H1 (cell line): ENCODE results near the gene EWSR1. TPM values are rescaled to one million over a fixed set of nuclear protein-coding genes. Genes with fewer than 3 reads are reported as not detected.

Experiments
- CTCF ChIA-PET: fragments of 300-600 bp; sonication (Branson Sonifier 250); formaldehyde crosslinking; loops from one replicate; lab custom pipeline; 2021; ENCODE audit not compliant: partially characterized antibody; lab: Charles Lee
- POLR2A ChIA-PET: fragments of 300-600 bp; sonication (Branson Sonifier 250); formaldehyde crosslinking; loops from one replicate; lab custom pipeline; 2021; ENCODE audit warnings: inconsistent platforms; ENCODE audit not compliant: partially characterized antibody; lab: Charles Lee
- DNase-seq, 2 experiments: peaks; one replicate each; pipeline versions ENCODE4 v3.0.0 to v3.0.0-alpha.2; 2010 to 2022; ENCODE audit warnings: low spot score in 2 of 2, low read depth in 1 of 2, mixed read lengths in 1 of 2
- FAIRE-seq: peaks from 2 replicates; lab custom pipeline; 2011; peaks lifted over from hg19 to GRCh38; lab: Jason Lieb, UNC
- H2AFZ ChIP-seq: 2 replicates; pipeline ENCODE4 v1.8.1; 2012; ENCODE audit warnings: low read length, inconsistent platforms
- H2AK5ac ChIP-seq: 2 replicates; pipeline ENCODE4 v1.6.1; 2013; ENCODE audit warnings: low read depth, low read length
- H2BK120ac ChIP-seq: replicated peaks from 2 replicates; pipeline ENCODE3; 2013; ENCODE audit warnings: low read depth, low read length, inconsistent platforms
- H2BK12ac ChIP-seq: 2 replicates; pipeline ENCODE4 v1.6.1; 2013; ENCODE audit warnings: low read depth, low read length
- H2BK15ac ChIP-seq: 2 replicates; pipeline ENCODE4 v1.6.1; 2013; ENCODE audit warnings: low read length
- H2BK20ac ChIP-seq: 2 replicates; pipeline ENCODE4 v1.6.1; 2013; ENCODE audit warnings: low read length
- H2BK5ac ChIP-seq: 2 replicates; pipeline ENCODE4 v1.6.1; 2013; ENCODE audit warnings: low read depth, low read length
- H3K14ac ChIP-seq: 2 replicates; pipeline ENCODE4 v1.6.1; 2013; ENCODE audit warnings: inconsistent platforms; ENCODE audit not compliant: insufficient read length
- H3K18ac ChIP-seq: 2 replicates; pipeline ENCODE4 v1.6.1; 2013; ENCODE audit warnings: low read length; ENCODE audit errors: extremely low read depth
- H3K23ac ChIP-seq: 2 replicates; pipeline ENCODE4 v1.6.1; 2013; ENCODE audit warnings: inconsistent platforms; ENCODE audit not compliant: insufficient read length
- H3K23me2 ChIP-seq: 2 replicates; pipeline ENCODE4 v1.6.1; 2013; ENCODE audit warnings: low read depth, low read length
- H3K27ac ChIP-seq: 2 replicates; pipeline ENCODE4 v1.6.1; 2011; ENCODE audit warnings: low read depth, low read length, inconsistent platforms
- H3K27me3 ChIP-seq, 4 experiments: replicated peaks in 1 of 4; 1 replicate in 1 of 4; 2 replicates in 3 of 4; pipeline versions ENCODE4 v1.6.1 to v1.8.1; 2011 to 2013; ENCODE audit warnings: low read length in 3 of 4, mild to moderate bottlenecking in 3 of 4, inconsistent platforms in 2 of 4, mixed read lengths in 2 of 4, moderate library complexity in 1 of 4; ENCODE audit not compliant: control insufficient read depth in 3 of 4, insufficient read depth in 3 of 4; ENCODE audit errors: extremely low read depth in 1 of 4
- H3K36me3 ChIP-seq, 4 experiments: 2 replicates each; pipeline versions ENCODE4 v1.6.1 to v1.8.1; 2011 to 2013; ENCODE audit warnings: mild to moderate bottlenecking in 4 of 4, low read length in 3 of 4, moderate library complexity in 2 of 4, control low read depth in 1 of 4, inconsistent platforms in 1 of 4; ENCODE audit not compliant: insufficient read depth in 4 of 4, control insufficient read depth in 2 of 4
- H3K4ac ChIP-seq: replicated peaks from 2 replicates; pipeline ENCODE3; 2013; ENCODE audit warnings: low read length, low read depth, mixed read lengths, inconsistent platforms; ENCODE audit not compliant: insufficient read length
- H3K4me1 ChIP-seq, 4 experiments: replicated peaks in 1 of 4; 1 replicate in 1 of 4; 2 replicates in 3 of 4; pipeline versions ENCODE4 v1.6.1 to v1.8.1; 2011 to 2013; ENCODE audit warnings: low read length in 3 of 4, inconsistent platforms in 2 of 4, mixed read lengths in 1 of 4; ENCODE audit not compliant: insufficient read depth in 4 of 4, control insufficient read depth in 3 of 4
- H3K4me2 ChIP-seq, 2 experiments: 2 replicates each; pipeline versions ENCODE4 v1.6.1 to v1.8.1; 2011 to 2013; ENCODE audit warnings: low read depth in 2 of 2, low read length in 2 of 2, control low read depth in 1 of 2, inconsistent platforms in 1 of 2, mild to moderate bottlenecking in 1 of 2; ENCODE audit not compliant: insufficient read depth in 1 of 2
- H3K4me3 ChIP-seq, 4 experiments: fragments of 200-600, 300-600 bp in 1 of 4; sonication (generic), shearing (Covaris generic), sonication (Bioruptor Twin) in 1 of 4; 2 replicates each; pipeline versions ENCODE4 v1.5.1 to v1.8.1; 2011 to 2016; ENCODE audit warnings: low read length in 4 of 4, low read depth in 3 of 4, control low read depth in 2 of 4, inconsistent platforms in 2 of 4, mild to moderate bottlenecking in 2 of 4, mixed read lengths in 1 of 4, moderate library complexity in 1 of 4; ENCODE audit not compliant: insufficient read depth in 2 of 4; ENCODE audit errors: extremely low read depth in 1 of 4
- H3K56ac ChIP-seq: replicated peaks from 2 replicates; pipeline ENCODE3; 2013; ENCODE audit warnings: low read depth, mild to moderate bottlenecking, mixed read lengths, low read length, inconsistent platforms; ENCODE audit not compliant: insufficient read length
- H3K79me1 ChIP-seq: 2 replicates; pipeline ENCODE4 v1.6.1; 2013; ENCODE audit warnings: low read depth, low read length, control low read depth
- H3K79me2 ChIP-seq, 2 experiments: 2 replicates each; pipeline versions ENCODE4 v1.6.1 to v1.8.1; 2012 to 2013; ENCODE audit warnings: low read length in 2 of 2, mild to moderate bottlenecking in 2 of 2, inconsistent platforms in 1 of 2; ENCODE audit not compliant: insufficient read depth in 2 of 2, control insufficient read depth in 1 of 2
- H3K9ac ChIP-seq, 4 experiments: replicated peaks in 1 of 4; 1 replicate in 1 of 4; 2 replicates in 3 of 4; pipeline versions ENCODE4 v1.6.1 to v1.8.1; 2011 to 2013; ENCODE audit warnings: low read depth in 3 of 4, low read length in 3 of 4, control low read depth in 2 of 4, mild to moderate bottlenecking in 2 of 4, moderate library complexity in 2 of 4, inconsistent platforms in 1 of 4; ENCODE audit errors: extremely low read depth in 1 of 4
- H3K9me3 ChIP-seq, 2 experiments: 2 replicates each; pipeline versions ENCODE4 v1.6.1 to v1.8.1; 2012 to 2013; ENCODE audit warnings: mild to moderate bottlenecking in 2 of 2, moderate library complexity in 2 of 2, control low read depth in 1 of 2, inconsistent platforms in 1 of 2, low read depth in 1 of 2, low read length in 1 of 2, mixed read lengths in 1 of 2; ENCODE audit not compliant: insufficient read depth in 2 of 2
- H4K20me1 ChIP-seq, 2 experiments: replicated peaks in 1 of 2; 2 replicates each; pipeline versions ENCODE3 to v1.8.1; 2011 to 2013; ENCODE audit warnings: inconsistent platforms in 2 of 2, low read length in 2 of 2, mild to moderate bottlenecking in 1 of 2; ENCODE audit not compliant: insufficient read depth in 2 of 2, control insufficient read depth in 1 of 2
- H4K5ac ChIP-seq: 2 replicates; pipeline ENCODE4 v1.6.1; 2013; ENCODE audit warnings: low read length, low read depth, mixed read lengths, inconsistent platforms; ENCODE audit not compliant: insufficient read length
- H4K8ac ChIP-seq: 2 replicates; pipeline ENCODE4 v1.8.0; 2013; ENCODE audit warnings: mild to moderate bottlenecking, moderate library complexity, low read length, inconsistent platforms; ENCODE audit not compliant: insufficient read depth; ENCODE audit errors: extremely low read depth
- H4K91ac ChIP-seq: replicated peaks from 2 replicates; pipeline ENCODE3; 2013; ENCODE audit warnings: low read length, mixed read lengths, inconsistent platforms; ENCODE audit not compliant: insufficient read length
- NRF1 ChIP-seq: IDR thresholded peaks from 2 replicates; pipeline ENCODE4 v1.6.1; 2011; ENCODE audit warnings: mild to moderate bottlenecking, low read depth, low read length, improper control_type of control experiment
- WGBS, 2 experiments: shearing (Covaris generic) in 1 of 2; methylation state at CpG; one replicate each; pipeline versions ENCODE4 v1.1.6 to v1.1.7; 2013 to 2015; ENCODE audit warnings: low lambda C conversion rate in 2 of 2, mixed read lengths in 2 of 2, inconsistent platforms in 1 of 2, low coverage in 1 of 2, missing lambda C conversion rate in 1 of 2; ENCODE audit not compliant: insufficient replicate concordance in 2 of 2, insufficient coverage in 1 of 2, insufficient read length in 1 of 2; ENCODE audit errors: extremely low coverage in 1 of 2, missing lambda C conversion rate in 1 of 2; 5-methylcytosine and 5-hydroxymethylcytosine counted together
- polyA plus RNA-seq, 7 experiments: library from polyadenylated mRNA; depleted of rRNA in 3 of 7; stranded (reverse) in 5 of 7; unstranded in 2 of 7; fragments of >200 nt in 5 of 7; fragments of 200-250 nt in 2 of 7; gene quantifications; 1 replicate in 5 of 7; 2 replicates in 1 of 7; 4 replicates in 1 of 7; pipeline versions ENCODE4 v1.2.1 to v1.2.3, GENCODE V29; 2011 to 2013; ENCODE audit warnings: missing spikeins in 2 of 7, mixed read lengths in 2 of 7
- total RNA-seq: library from RNA; stranded (reverse); fragmentation: NEBNext Ultra II Directional; extraction: Animal tissue kit (Norgen Biotek cat#: 25700); gene quantifications from 2 replicates; pipeline ENCODE4 v1.2.1, GENCODE V29; 2021
- TF ChIP-seq, protein P1 (sequence below), 3 experiments: IDR thresholded peaks; 1 replicate in 2 of 3; 2 replicates in 1 of 3; pipeline versions ENCODE4 v1.5.1 to v1.6.1; 2011; ENCODE audit warnings: low read length in 3 of 3, mild to moderate bottlenecking in 3 of 3, inconsistent platforms in 2 of 3, low read depth in 1 of 3, moderate library complexity in 1 of 3; ENCODE audit not compliant: insufficient read depth in 1 of 3; ENCODE audit errors: control extremely low read depth in 1 of 3

EWSR1 gene
- total and polyA plus RNA-seq, 2 of the 8 experiments (the other 6 are each of a cell fraction or from before 2014, with no cell fraction given): 387 to 930 TPM

DNA sequence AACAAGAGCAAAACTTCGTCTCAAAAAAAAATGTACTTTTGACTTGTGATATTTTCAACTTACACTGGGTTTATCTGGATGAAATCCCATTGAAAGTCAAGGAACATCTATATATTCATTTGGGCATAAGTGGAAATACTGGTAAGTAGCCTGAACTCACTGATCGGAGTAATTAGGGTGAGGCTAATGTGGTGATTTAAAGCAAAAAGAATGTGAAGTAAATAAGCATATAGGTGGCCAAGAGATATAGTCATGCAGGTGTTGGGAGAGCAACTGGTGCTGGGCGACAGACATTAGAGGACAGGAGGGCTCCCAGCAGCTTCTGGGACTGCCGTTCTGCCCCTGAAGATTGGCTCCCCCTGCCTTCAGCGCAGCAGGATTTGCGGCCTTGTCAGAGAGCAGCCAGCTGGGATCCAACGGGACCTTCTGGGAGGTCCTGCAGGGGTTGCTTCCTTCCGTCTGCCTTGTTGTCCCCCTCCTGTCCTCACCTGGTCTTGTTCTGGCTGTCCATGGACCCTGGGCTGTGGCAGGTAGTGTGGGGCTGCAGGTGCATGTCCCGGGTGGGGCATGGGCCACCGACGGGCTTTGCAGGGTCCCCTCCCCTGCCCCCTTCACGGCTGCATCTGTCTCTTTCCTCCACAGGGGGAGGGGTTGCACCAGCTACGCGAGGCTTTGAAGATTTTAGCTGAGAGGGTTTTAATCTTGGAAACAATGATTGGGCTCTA, 14.3 kb upstream of the EWSR1 start:
- Histone ChIP-seq H4K5ac (no peak overlapping the region), H4K8ac (no peak overlapping the region; the same call in 1 of the 2 replicates), H3K14ac (no peak overlapping the region), H2BK12ac (no peak overlapping the region), H3K18ac (no peak overlapping the region), H3K79me2 (no peaks in the 10 kb centered on the region), H3K9ac (no peak overlapping the region), H2BK15ac (no peak overlapping the region), H2BK5ac (no peak overlapping the region), H4K91ac (no peak overlapping the region), H2BK20ac (no peak overlapping the region), H3K23me2 (no peaks in the 10 kb centered on the region), H3K79me1 (no peaks in the 10 kb centered on the region; the same call in 1 of the 2 replicates), H3K4ac (no peak overlapping the region), H3K4me2 (no peak overlapping the region), H3K27me3 (no peaks in the 10 kb centered on the region), H3K36me3 (no peaks in the 10 kb centered on the region), H3K23ac (no peak overlapping the region), H3K4me3 (no peak overlapping the region), H2BK120ac (no peak overlapping the region), H2AFZ (no peak overlapping the region), H3K27ac (no peak overlapping the region), H3K9me3 (no peaks in the 10 kb centered on the region), H3K56ac (no peak overlapping the region), H2AK5ac (no peak overlapping the region), H3K4me1 (peaks cover 0 to 6% (median 0%) of the 10 kb centered on the region in 4 experiments; a peak in 2 of 7 replicates), H4K20me1 (peaks cover 0 to 8% of the 10 kb centered on the region in 2 experiments)
- ChIA-PET CTCF (interaction anchor here (0.6 to 1.0 kb wide), 3 partner anchors 8 to 421 kb away, joined by 3 to 4 read pairs (median 3); no protein-coding TSS in a partner anchor), POLR2A (interaction anchor here (0.7 to 8.6 kb wide), 3 partner anchors 8 to 15 kb away, joined by 3 to 139 read pairs (median 4); partner anchors contain the start of genes EWSR1 and RHBDD3)
- WGBS, 2 experiments: 80% methylated on average over 14 of the region's 14 CpGs; no CpG with 5 or more reads in 1 of the 2 experiments
- DNase-seq: no peak
- TF ChIP-seq, protein P1, sequence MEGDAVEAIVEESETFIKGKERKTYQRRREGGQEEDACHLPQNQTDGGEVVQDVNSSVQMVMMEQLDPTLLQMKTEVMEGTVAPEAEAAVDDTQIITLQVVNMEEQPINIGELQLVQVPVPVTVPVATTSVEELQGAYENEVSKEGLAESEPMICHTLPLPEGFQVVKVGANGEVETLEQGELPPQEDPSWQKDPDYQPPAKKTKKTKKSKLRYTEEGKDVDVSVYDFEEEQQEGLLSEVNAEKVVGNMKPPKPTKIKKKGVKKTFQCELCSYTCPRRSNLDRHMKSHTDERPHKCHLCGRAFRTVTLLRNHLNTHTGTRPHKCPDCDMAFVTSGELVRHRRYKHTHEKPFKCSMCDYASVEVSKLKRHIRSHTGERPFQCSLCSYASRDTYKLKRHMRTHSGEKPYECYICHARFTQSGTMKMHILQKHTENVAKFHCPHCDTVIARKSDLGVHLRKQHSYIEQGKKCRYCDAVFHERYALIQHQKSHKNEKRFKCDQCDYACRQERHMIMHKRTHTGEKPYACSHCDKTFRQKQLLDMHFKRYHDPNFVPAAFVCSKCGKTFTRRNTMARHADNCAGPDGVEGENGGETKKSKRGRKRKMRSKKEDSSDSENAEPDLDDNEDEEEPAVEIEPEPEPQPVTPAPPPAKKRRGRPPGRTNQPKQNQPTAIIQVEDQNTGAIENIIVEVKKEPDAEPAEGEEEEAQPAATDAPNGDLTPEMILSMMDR (IDR thresholded peaks at IDR 0.05; ENCODE audit: control extremely low read depth in 1 of 3, insufficient read depth in 1 of 3, low read depth in 1 of 3, low read length in 3 of 3): peak in 2 of 3 experiments; percentile 13 to 35; a peak in 2 of 4 replicates
- no peak for TF ChIP-seq NRF1
- FAIRE-seq: no peak
